RWPE2 (cell line): Measurements from ENCODE around the gene YPEL1.

Experiments used
- ATAC-seq: fragments of 200-7000 bp; cut with Tn5 transposase; 3 replicates; pipeline ENCODE4 v1.9.1; 2021; ENCODE audit warnings: low read depth
- DNase-seq: peaks from one replicate; pipeline ENCODE4 v3.0.0-alpha.2; 2020; ENCODE audit warnings: low spot score
- H3K27ac ChIP-seq: fragments of 450-650 bp; 2 replicates; pipeline ENCODE4 v1.5.1; 2017; ENCODE audit warnings: mild to moderate bottlenecking; ENCODE audit not compliant: poor library complexity, severe bottlenecking
- H3K27me3 ChIP-seq: fragments of 250-450 bp; sonication (Bioruptor Pico); 2 replicates; pipeline ENCODE4 v1.5.1; 2021; ENCODE audit warnings: mild to moderate bottlenecking, moderate library complexity; ENCODE audit not compliant: insufficient read depth, poor library complexity, severe bottlenecking
- H3K36me3 ChIP-seq: fragments of 250-450 bp; sonication (Bioruptor Pico); 2 replicates; pipeline ENCODE4 v1.5.1; 2020; ENCODE audit warnings: low read depth, mild to moderate bottlenecking, moderate library complexity
- H3K4me1 ChIP-seq: fragments of 250-450 bp; sonication (Bioruptor Pico); 2 replicates; pipeline ENCODE4 v1.5.1; 2021; ENCODE audit warnings: mild to moderate bottlenecking, moderate library complexity; ENCODE audit not compliant: insufficient read depth, poor library complexity, severe bottlenecking
- H3K4me3 ChIP-seq: fragments of 250-450 bp; sonication (Bioruptor Pico); 2 replicates; pipeline ENCODE4 v1.5.1; 2021; ENCODE audit warnings: mild to moderate bottlenecking, moderate library complexity; ENCODE audit not compliant: severe bottlenecking
- H3K9me3 ChIP-seq: fragments of 250-450 bp; sonication (Bioruptor Pico); 2 replicates; pipeline ENCODE4 v1.5.1; 2021; ENCODE audit warnings: mild to moderate bottlenecking, moderate library complexity; ENCODE audit not compliant: severe bottlenecking
- TF ChIP-seq, protein P1 (sequence below): fragments of 450-650 bp; IDR thresholded peaks from one replicate; pipeline ENCODE4 v1.5.1; 2017; ENCODE audit warnings: mild to moderate bottlenecking, moderate library complexity; ENCODE audit not compliant: poor library complexity, severe bottlenecking

The YPEL1 gene

GRCh38 chr22:21697021-21697771, 38.4 kb downstream of the YPEL1 start:
- Histone ChIP-seq H3K4me3 (no peak overlapping the region), H3K27ac (no peak overlapping the region), H3K27me3 (no peaks in the 10 kb centered on the region), H3K9me3 (peaks cover 2% of the 10 kb centered on the region), H3K36me3 (peaks cover 6% of the 10 kb centered on the region), H3K4me1 (no peaks in the 10 kb centered on the region)
- no peak for ATAC-seq
- TF ChIP-seq, protein P1, sequence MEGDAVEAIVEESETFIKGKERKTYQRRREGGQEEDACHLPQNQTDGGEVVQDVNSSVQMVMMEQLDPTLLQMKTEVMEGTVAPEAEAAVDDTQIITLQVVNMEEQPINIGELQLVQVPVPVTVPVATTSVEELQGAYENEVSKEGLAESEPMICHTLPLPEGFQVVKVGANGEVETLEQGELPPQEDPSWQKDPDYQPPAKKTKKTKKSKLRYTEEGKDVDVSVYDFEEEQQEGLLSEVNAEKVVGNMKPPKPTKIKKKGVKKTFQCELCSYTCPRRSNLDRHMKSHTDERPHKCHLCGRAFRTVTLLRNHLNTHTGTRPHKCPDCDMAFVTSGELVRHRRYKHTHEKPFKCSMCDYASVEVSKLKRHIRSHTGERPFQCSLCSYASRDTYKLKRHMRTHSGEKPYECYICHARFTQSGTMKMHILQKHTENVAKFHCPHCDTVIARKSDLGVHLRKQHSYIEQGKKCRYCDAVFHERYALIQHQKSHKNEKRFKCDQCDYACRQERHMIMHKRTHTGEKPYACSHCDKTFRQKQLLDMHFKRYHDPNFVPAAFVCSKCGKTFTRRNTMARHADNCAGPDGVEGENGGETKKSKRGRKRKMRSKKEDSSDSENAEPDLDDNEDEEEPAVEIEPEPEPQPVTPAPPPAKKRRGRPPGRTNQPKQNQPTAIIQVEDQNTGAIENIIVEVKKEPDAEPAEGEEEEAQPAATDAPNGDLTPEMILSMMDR, result no peak
- no peak for DNase-seq

DNA sequence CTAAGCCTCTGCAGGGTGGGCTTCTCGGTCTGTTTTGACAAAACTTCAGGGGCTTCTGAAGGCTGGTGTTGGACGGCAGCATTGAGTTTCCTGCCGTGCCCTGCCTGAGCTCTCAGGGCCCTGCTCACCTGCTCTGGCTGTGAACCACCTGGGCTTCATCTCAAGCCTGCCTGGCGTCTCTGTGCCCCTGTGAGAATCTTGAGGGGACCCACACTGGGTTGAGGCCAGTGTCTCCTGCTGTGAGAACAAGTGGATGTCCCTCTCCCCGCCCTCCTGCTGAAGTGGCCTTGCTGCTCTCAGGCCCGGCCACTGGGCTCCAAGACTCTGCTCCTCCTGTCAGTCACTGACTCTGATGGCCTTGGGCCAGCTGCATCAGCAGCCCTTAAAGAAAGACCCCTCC, 39.5 kb downstream of the YPEL1 start:
- ATAC-seq, result no peak

DNA sequence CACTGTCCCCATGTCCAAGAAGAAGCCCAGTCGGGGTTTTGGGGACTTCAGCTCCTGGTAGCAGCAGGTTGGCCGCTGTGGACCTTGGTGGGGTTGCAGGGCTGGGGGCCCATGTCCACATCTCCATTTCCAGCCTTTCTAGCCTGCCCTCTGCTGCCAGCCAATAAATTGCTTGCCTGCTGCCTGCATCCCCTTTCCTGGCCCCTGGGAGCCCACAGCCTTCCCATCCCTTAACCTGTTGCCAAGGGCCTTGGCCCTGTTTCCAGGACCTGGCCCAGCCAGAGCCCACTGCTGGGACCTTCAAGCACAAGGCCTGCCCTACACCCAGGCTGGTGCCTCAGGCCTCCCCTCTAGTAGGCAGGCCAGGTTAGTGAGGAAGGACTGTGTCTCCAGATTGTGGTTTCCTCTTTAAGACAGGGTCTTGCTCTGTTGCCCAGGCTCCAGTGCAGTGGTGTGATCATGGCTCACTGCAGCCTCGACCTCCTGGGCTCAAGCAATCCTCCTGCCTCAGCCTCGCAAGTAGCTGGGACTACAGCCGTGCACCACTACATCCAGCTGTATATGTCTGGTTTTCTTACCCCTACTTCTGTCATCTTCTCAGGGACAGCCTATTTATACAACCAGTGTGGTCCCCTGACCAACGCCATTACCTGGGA, 40.0 kb downstream of the YPEL1 start:
- DNase-seq (no peak), ATAC-seq (no peak)
- H3K4me1 ChIP-seq, result no peaks in the 10 kb centered on the region
- H3K4me3 ChIP-seq, result no peak overlapping the region
- peaks cover 2% of the 10 kb centered on the region for H3K9me3 ChIP-seq
- TF ChIP-seq, protein P1, result no peak
- no peak overlapping the region for H3K27ac ChIP-seq
- H3K27me3 ChIP-seq, result no peaks in the 10 kb centered on the region
- peaks cover 7% of the 10 kb centered on the region for H3K36me3 ChIP-seq

More for the DNA sequence above, 39.5 kb downstream of the YPEL1 start:
- no peak overlapping the region for H3K27ac ChIP-seq
- TF ChIP-seq, protein P1, result no peak
- peaks cover 2% of the 10 kb centered on the region for H3K9me3 ChIP-seq
- H3K4me3 ChIP-seq, result no peak overlapping the region
- H3K36me3 ChIP-seq, result peaks cover 6% of the 10 kb centered on the region
- no peaks in the 10 kb centered on the region for H3K4me1 ChIP-seq
- no peak for DNase-seq
- H3K27me3 ChIP-seq, result no peaks in the 10 kb centered on the region

DNA sequence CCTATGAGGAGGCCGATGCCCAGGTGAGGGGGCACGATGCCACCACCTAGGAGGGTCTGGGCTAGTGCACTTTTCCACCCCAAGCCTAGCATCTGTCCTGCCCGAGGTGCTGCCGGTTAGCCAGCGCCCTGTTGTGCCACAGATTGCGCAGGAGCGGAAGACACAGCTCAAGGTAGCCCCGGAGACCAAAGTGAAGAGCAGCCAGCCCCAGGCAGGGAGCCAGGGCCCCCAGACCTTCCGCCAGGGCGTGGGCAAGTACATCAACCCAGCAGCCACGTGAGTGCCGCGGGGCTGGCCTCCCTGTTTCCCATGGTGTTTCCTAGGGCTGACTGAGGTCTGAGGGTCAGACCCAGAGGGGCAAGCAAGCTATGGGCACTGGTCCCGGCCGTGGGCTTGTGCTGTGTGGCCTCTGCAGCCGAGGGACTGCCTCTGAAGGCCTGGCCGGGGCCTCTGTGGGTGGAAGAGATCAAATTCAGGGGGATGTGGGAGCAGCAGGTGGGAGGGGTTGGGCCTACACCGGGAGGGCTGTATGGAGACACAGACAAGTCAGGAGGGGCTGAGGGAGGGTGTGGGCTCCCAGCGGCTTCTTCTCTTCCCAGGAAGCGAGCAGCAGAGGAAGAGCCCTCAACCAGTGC, 40.7 kb downstream of the YPEL1 start:
- ATAC-seq (no peak), DNase-seq (no peak)
- Histone ChIP-seq H3K4me1 (no peaks in the 10 kb centered on the region), H3K27ac (no peak overlapping the region), H3K36me3 (peaks cover 8% of the 10 kb centered on the region), H3K4me3 (no peak overlapping the region), H3K27me3 (no peaks in the 10 kb centered on the region), H3K9me3 (peaks cover 2% of the 10 kb centered on the region)
- TF ChIP-seq, protein P1, result no peak
